ENCODE data around the gene GDPD5.

- TF ChIP-seq ESRRG (CRISPR knock-in tag; IDR thresholded peaks at IDR 0.05) (no peak), ZC3H10 (CRISPR knock-in tag; IDR thresholded peaks at IDR 0.05) (no peak), POU6F1 (CRISPR knock-in tag; IDR thresholded peaks at IDR 0.05; ENCODE audit: borderline replicate concordance, low read depth) (no peak), TSHZ2 (CRISPR knock-in tag; IDR thresholded peaks at IDR 0.05) (no peak), ISL1 (CRISPR knock-in tag; IDR thresholded peaks at IDR 0.05) (no peak), ZNF70 (CRISPR knock-in tag; IDR thresholded peaks at IDR 0.05) (no peak), BACH2 (CRISPR knock-in tag; IDR thresholded peaks at IDR 0.05; ENCODE audit: borderline replicate concordance) (no peak)
These were observed 75.5 kb downstream of the GDPD5 start for GRCh38 chr11:75450236-75450635.
